Loucy (cell line): ENCODE data around the gene KRT39.

Experiments
- H2AFZ ChIP-seq: fragments of 200-600 bp; sonication (generic); 2 replicates; pipeline ENCODE4 v1.6.0; 2016; ENCODE audit warnings: antibody characterized with exemption, mild to moderate bottlenecking, low read length, moderate library complexity
- H3F3A ChIP-seq: fragments of 200-600 bp; 2 replicates; pipeline ENCODE4 v1.6.0; 2016; ENCODE audit warnings: antibody characterized with exemption, low read depth, mild to moderate bottlenecking
- H3K27me3 ChIP-seq: fragments of 200-600 bp; sonication (generic); 2 replicates; pipeline ENCODE4 v1.6.1; 2014; ENCODE audit warnings: low read length, mild to moderate bottlenecking; ENCODE audit not compliant: insufficient read depth, poor library complexity, severe bottlenecking
- H3K36me3 ChIP-seq: fragments of 200-600 bp; sonication (generic); 2 replicates; pipeline ENCODE4 v1.6.1; 2016; ENCODE audit warnings: low read length; ENCODE audit not compliant: insufficient read depth
- H3K4me1 ChIP-seq: fragments of 200-600 bp; sonication (generic); 2 replicates; pipeline ENCODE4 v1.5.1; 2014; ENCODE audit warnings: low read length, mild to moderate bottlenecking; ENCODE audit not compliant: insufficient read depth, poor library complexity, severe bottlenecking
- H3K4me2 ChIP-seq: fragments of 200-600 bp; sonication (generic); 2 replicates; pipeline ENCODE4 v1.6.0; 2014; ENCODE audit warnings: antibody characterized with exemption, low read length, low read depth, mild to moderate bottlenecking; ENCODE audit not compliant: poor library complexity, severe bottlenecking
- H3K4me3 ChIP-seq: fragments of 200-600 bp; sonication (generic); 2 replicates; pipeline ENCODE4 v1.5.1; 2014; ENCODE audit warnings: low read length, mild to moderate bottlenecking, mixed read lengths; ENCODE audit not compliant: poor library complexity, severe bottlenecking
- H3K79me2 ChIP-seq: fragments of 200-600 bp; sonication (generic); 2 replicates; pipeline ENCODE4 v1.6.1; 2014; ENCODE audit warnings: low read length; ENCODE audit not compliant: insufficient read depth
- H3K9ac ChIP-seq: fragments of 200-600 bp; sonication (generic); 2 replicates; pipeline ENCODE4 v1.6.0; 2014; ENCODE audit warnings: mild to moderate bottlenecking, low read depth, low read length, moderate library complexity; ENCODE audit not compliant: poor library complexity, severe bottlenecking
- H3K9me2 ChIP-seq: fragments of 200-600 bp; sonication (generic); replicated peaks from 2 replicates; pipeline ENCODE4 v1.6.1; 2016; ENCODE audit warnings: low read depth, low read length, mixed read lengths
- H3K9me3 ChIP-seq: fragments of 200-600 bp; sonication (generic); 2 replicates; pipeline ENCODE4 v1.6.1; 2014; ENCODE audit warnings: mild to moderate bottlenecking, antibody characterized with exemption, low read length, low read depth; ENCODE audit not compliant: insufficient read depth
- H4K20me1 ChIP-seq: fragments of 200-600 bp; sonication (generic); 2 replicates; pipeline ENCODE4 v1.6.0; 2014; ENCODE audit warnings: antibody characterized with exemption, low read length, mild to moderate bottlenecking; ENCODE audit not compliant: insufficient read depth, poor library complexity, severe bottlenecking
- CTCF ChIP-seq: fragments of 200-600 bp; sonication (generic); conservative IDR thresholded peaks from 2 replicates; pipeline ENCODE4 v1.5.1; 2014; ENCODE audit warnings: mild to moderate bottlenecking, antibody characterized with exemption, low read length
- EZH2phosphoT487 ChIP-seq: fragments of 200-600 bp; IDR thresholded peaks from 2 replicates; pipeline ENCODE4 v1.6.1; 2018; ENCODE audit warnings: antibody characterized with exemption, mild to moderate bottlenecking, moderate library complexity, borderline replicate concordance

The KRT39 gene

GRCh38 chr17:40944531-40944930, 22.2 kb downstream of the KRT39 start:
- Histone ChIP-seq H3K9ac (no peak overlapping the region), H3K79me2 (no peaks in the 10 kb centered on the region), H4K20me1 (no peaks in the 10 kb centered on the region), H2AFZ (no peak overlapping the region), H3K4me3 (no peak overlapping the region), H3K9me3 (no peaks in the 10 kb centered on the region), H3K9me2 (no peaks in the 10 kb centered on the region), H3K36me3 (no peaks in the 10 kb centered on the region), H3F3A (no peaks in the 10 kb centered on the region), H3K4me1 (no peaks in the 10 kb centered on the region), H3K27me3 (no peaks in the 10 kb centered on the region), H3K4me2 (no peak overlapping the region)
- TF ChIP-seq CTCF = no peak

GRCh38 chr17:40942553-40942952, 24.2 kb downstream of the KRT39 start:
- Histone ChIP-seq H3K79me2 (no peaks in the 10 kb centered on the region), H3K4me2 (no peak overlapping the region), H3K4me3 (no peak overlapping the region), H4K20me1 (no peaks in the 10 kb centered on the region), H2AFZ (no peak overlapping the region), H3K36me3 (no peaks in the 10 kb centered on the region), H3K9me2 (no peaks in the 10 kb centered on the region), H3K9ac (no peak overlapping the region), H3K4me1 (no peaks in the 10 kb centered on the region), H3K9me3 (no peaks in the 10 kb centered on the region), H3K27me3 (no peaks in the 10 kb centered on the region), H3F3A (no peaks in the 10 kb centered on the region)
- TF ChIP-seq EZH2phosphoT487 (no peak), CTCF (no peak)

- H3K4me2 ChIP-seq = no peak overlapping the region
- no peaks in the 10 kb centered on the region for H3K36me3 ChIP-seq
- H3K79me2 ChIP-seq = no peaks in the 10 kb centered on the region
- H3K9ac ChIP-seq = no peak overlapping the region
- H3K9me2 ChIP-seq = no peaks in the 10 kb centered on the region
- no peak for TF ChIP-seq CTCF
- no peaks in the 10 kb centered on the region for H3K9me3 ChIP-seq
- H3K27me3 ChIP-seq = no peaks in the 10 kb centered on the region
- H4K20me1 ChIP-seq = no peaks in the 10 kb centered on the region
- no peaks in the 10 kb centered on the region for H3F3A ChIP-seq
- no peaks in the 10 kb centered on the region for H3K4me1 ChIP-seq
- no peak overlapping the region for H2AFZ ChIP-seq
- H3K4me3 ChIP-seq = no peak overlapping the region
These were observed 26.5 kb downstream of the KRT39 start for GRCh38 chr17:40940266-40940665.
